H9 (cell line): ENCODE data around the gene CLEC17A. TPM values are rescaled to one million over a fixed set of nuclear protein-coding genes. Genes with fewer than 3 reads are reported as not detected.

Experiments used
- DNase-seq: peaks from one replicate; pipeline ENCODE4 v3.0.0-alpha.2; 2017
- H2AFZ ChIP-seq: one replicate; pipeline ENCODE4 v1.6.1; 2013; ENCODE audit warnings: mild to moderate bottlenecking, low read length, control low read depth, moderate library complexity
- H2AK5ac ChIP-seq: 2 replicates; pipeline ENCODE4 v1.6.1; 2013; ENCODE audit warnings: low read length, control low read depth, mixed read lengths; ENCODE audit not compliant: insufficient read length
- H2BK120ac ChIP-seq: one replicate; pipeline ENCODE4 v1.6.1; 2013; ENCODE audit warnings: low read depth, mild to moderate bottlenecking, low read length, control low read depth, inconsistent platforms; ENCODE audit not compliant: poor library complexity, severe bottlenecking
- H2BK12ac ChIP-seq: 2 replicates; pipeline ENCODE4 v1.6.1; 2013; ENCODE audit warnings: low read length, control low read depth, mixed read lengths, low read depth; ENCODE audit not compliant: insufficient read length
- H2BK15ac ChIP-seq: 2 replicates; pipeline ENCODE4 v1.6.1; 2013; ENCODE audit warnings: low read depth, low read length, control low read depth
- H2BK20ac ChIP-seq: one replicate; pipeline ENCODE4 v1.6.1; 2013; ENCODE audit warnings: low read depth, mild to moderate bottlenecking, low read length, control low read depth, inconsistent platforms; ENCODE audit not compliant: poor library complexity, severe bottlenecking
- H2BK5ac ChIP-seq: 2 replicates; pipeline ENCODE4 v1.6.1; 2013; ENCODE audit warnings: low read length, control low read depth, mixed read lengths; ENCODE audit not compliant: insufficient read length
- H3K14ac ChIP-seq: 2 replicates; pipeline ENCODE4 v1.6.1; 2013; ENCODE audit warnings: low read length, control low read depth; ENCODE audit not compliant: insufficient read depth
- H3K18ac ChIP-seq: 2 replicates; pipeline ENCODE4 v1.6.1; 2013; ENCODE audit warnings: low read depth, mild to moderate bottlenecking, mixed read lengths, low read length, control low read depth; ENCODE audit not compliant: insufficient read length
- H3K23ac ChIP-seq: 2 replicates; pipeline ENCODE4 v1.6.1; 2013; ENCODE audit warnings: low read length, control low read depth, mixed read lengths, low read depth; ENCODE audit not compliant: insufficient read length
- H3K23me2 ChIP-seq: 2 replicates; pipeline ENCODE4 v1.6.1; 2013; ENCODE audit warnings: low read depth, mild to moderate bottlenecking, mixed read lengths, low read length, control low read depth; ENCODE audit not compliant: insufficient read length, poor library complexity, severe bottlenecking
- H3K27ac ChIP-seq: 2 replicates; pipeline ENCODE4 v1.5.1; 2013; ENCODE audit warnings: low read length, control low read depth, mixed read lengths, low read depth; ENCODE audit not compliant: insufficient read length
- H3K27me3 ChIP-seq: 2 replicates; pipeline ENCODE4 v1.6.1; 2013; ENCODE audit warnings: low read length, control low read depth, inconsistent platforms; ENCODE audit not compliant: insufficient read depth
- H3K4ac ChIP-seq: 2 replicates; pipeline ENCODE4 v1.6.1; 2013; ENCODE audit warnings: low read depth, mild to moderate bottlenecking, control low read depth, inconsistent platforms, low read length, moderate library complexity
- H3K4me1 ChIP-seq: 2 replicates; pipeline ENCODE4 v1.6.1; 2013; ENCODE audit warnings: low read length, control low read depth, inconsistent platforms; ENCODE audit not compliant: insufficient read depth
- H3K4me2 ChIP-seq: 2 replicates; pipeline ENCODE4 v1.6.1; 2013; ENCODE audit warnings: low read length, control low read depth, mixed read lengths; ENCODE audit not compliant: insufficient read length, insufficient read depth
- H3K56ac ChIP-seq: 2 replicates; pipeline ENCODE4 v1.6.1; 2013; ENCODE audit warnings: low read depth, mild to moderate bottlenecking, mixed read lengths, low read length, control low read depth; ENCODE audit not compliant: insufficient read length
- H3K79me1 ChIP-seq: 2 replicates; pipeline ENCODE4 v1.6.1; 2013; ENCODE audit warnings: low read depth, mild to moderate bottlenecking, moderate library complexity, low read length, control low read depth, inconsistent platforms; ENCODE audit not compliant: insufficient read depth, poor library complexity, severe bottlenecking
- H3K79me2 ChIP-seq: 2 replicates; pipeline ENCODE4 v1.6.1; 2013; ENCODE audit warnings: low read length, control low read depth, inconsistent platforms; ENCODE audit not compliant: insufficient read depth
- H3K9ac ChIP-seq: 2 replicates; pipeline ENCODE4 v1.6.1; 2013; ENCODE audit warnings: low read length, control low read depth, mixed read lengths; ENCODE audit not compliant: insufficient read length; ENCODE audit errors: extremely low read depth
- H3K9me3 ChIP-seq: one replicate; pipeline ENCODE4 v1.6.1; 2013; ENCODE audit warnings: low read depth, low read length, inconsistent platforms; ENCODE audit not compliant: control insufficient read depth
- H3T11ph ChIP-seq: one replicate; pipeline ENCODE4 v1.6.1; 2013; ENCODE audit warnings: mild to moderate bottlenecking, low read length, control low read depth, inconsistent platforms
- H4K20me1 ChIP-seq: one replicate; pipeline ENCODE4 v1.6.1; 2013; ENCODE audit not compliant: control insufficient read depth, insufficient read length, insufficient read depth
- H4K5ac ChIP-seq: 2 replicates; pipeline ENCODE4 v1.6.1; 2013; ENCODE audit warnings: low read depth, mild to moderate bottlenecking, mixed read lengths, low read length, control low read depth; ENCODE audit not compliant: insufficient read length
- H4K8ac ChIP-seq: replicated peaks from 2 replicates; pipeline ENCODE4 v1.6.1; 2013; ENCODE audit warnings: low read length, control low read depth, mixed read lengths, low read depth; ENCODE audit not compliant: insufficient read length
- H4K91ac ChIP-seq: 2 replicates; pipeline ENCODE4 v1.6.1; 2013; ENCODE audit warnings: low read depth, mild to moderate bottlenecking, moderate library complexity, mixed read lengths, low read length, control low read depth; ENCODE audit not compliant: insufficient read length
- H3K27ac Mint-ChIP-seq, 3 experiments: 2 replicates in 2 of 3; 3 replicates in 1 of 3; pipeline ENCODE4 v1.8.0; 2020 to 2021; ENCODE audit warnings: mixed read lengths in 3 of 3, mild to moderate bottlenecking in 1 of 3, moderate library complexity in 1 of 3
- H3K27me3 Mint-ChIP-seq: 2 replicates; pipeline ENCODE4 v1.8.0; 2021; ENCODE audit warnings: low read depth, mild to moderate bottlenecking, moderate library complexity, mixed read lengths
- H3K36me3 Mint-ChIP-seq, 3 experiments: 2 replicates in 2 of 3; 3 replicates in 1 of 3; pipeline ENCODE4 v1.8.0; 2020 to 2021; ENCODE audit warnings: low read depth in 3 of 3, mixed read lengths in 3 of 3; ENCODE audit not compliant: insufficient read depth in 1 of 3
- H3K4me1 Mint-ChIP-seq, 2 experiments: 2 replicates each; pipeline ENCODE4 v1.8.0; 2020; ENCODE audit warnings: mixed read lengths in 2 of 2
- H3K4me3 Mint-ChIP-seq, 2 experiments: 2 replicates in 1 of 2; 3 replicates in 1 of 2; pipeline ENCODE4 v1.8.0; 2020 to 2021; ENCODE audit warnings: mild to moderate bottlenecking in 2 of 2, mixed read lengths in 2 of 2, moderate library complexity in 1 of 2
- H3K9me3 Mint-ChIP-seq, 2 experiments: 2 replicates in 1 of 2; 3 replicates in 1 of 2; pipeline ENCODE4 v1.8.0; 2020; ENCODE audit warnings: mild to moderate bottlenecking in 2 of 2, mixed read lengths in 2 of 2, moderate library complexity in 1 of 2
- CTCF ChIP-seq: fragments of 200-600 bp; sonication (generic); conservative IDR thresholded peaks from 3 replicates; pipeline ENCODE4 v1.8.0; 2021; ENCODE audit warnings: antibody characterized with exemption, mild to moderate bottlenecking
- whole genome bisulfite sequencing: extraction: QIAGEN DNeasy Blood & Tissue Kit; methylation state at CpG from one replicate; pipeline ENCODE4 v1.1.7; 2013; ENCODE audit warnings: missing lambda C conversion rate, low lambda C conversion rate, mixed read lengths; ENCODE audit not compliant: insufficient read length; ENCODE audit errors: extremely low coverage; 5-methylcytosine and 5-hydroxymethylcytosine counted together
- long read RNA-seq: library from polyadenylated mRNA; unstranded; transcript quantifications from one replicate; pipeline ENCODE4 v2.0.0, GENCODE V29; 2020
- total RNA-seq: library from RNA; stranded (reverse); gene quantifications from 2 replicates; pipeline ENCODE4 v1.2.1, GENCODE V29; 2021

The CLEC17A gene
- total RNA-seq = not detected in 2 replicates
- long read RNA-seq = 0 reads

GRCh38 chr19:14582894-14583340, at the start of gene CLEC17A:
TSS of gene CLEC17A (plus strand) at chr19:14583084. CDS start at chr19:14583161, 77 bp downstream.
- no peak within 1 kb of the TSS; a peak in 1 of 7 replicates for H3K27ac Mint-ChIP-seq

More at GRCh38 chr19:14582894-14583340, at the start of gene CLEC17A:
- H3K9ac ChIP-seq = no peak within 1 kb of the TSS
- Mint-ChIP-seq H3K36me3 (no peaks in the 10 kb centered on the region), H3K4me3 (no peak within 1 kb of the TSS; a peak in 1 of 5 replicates), H3K9me3 (peaks cover 0 to 55% of the 10 kb centered on the region in 2 experiments; a peak in 3 of 5 replicates), H3K27me3 (peaks cover under 1% of the 10 kb centered on the region), H3K4me1 (no peaks in the 10 kb centered on the region)
- H3K27ac ChIP-seq = no peak within 1 kb of the TSS
- H3T11ph ChIP-seq = no peak within 1 kb of the TSS
- H4K5ac ChIP-seq = no peak within 1 kb of the TSS
- H3K79me2 ChIP-seq = no peaks in the 10 kb centered on the region
- H3K56ac ChIP-seq = no peak within 1 kb of the TSS
- no peak for DNase-seq
- H4K8ac ChIP-seq = no peak within 1 kb of the TSS
- no peaks in the 10 kb centered on the region for H3K27me3 ChIP-seq
- no peak within 1 kb of the TSS for H2BK120ac ChIP-seq
- H3K23ac ChIP-seq = no peak within 1 kb of the TSS
- H3K9me3 ChIP-seq = no peaks in the 10 kb centered on the region
- H3K14ac ChIP-seq = no peak within 1 kb of the TSS
- H2AK5ac ChIP-seq = no peak within 1 kb of the TSS
- H2BK15ac ChIP-seq = no peak within 1 kb of the TSS
- no peak for TF ChIP-seq CTCF
- H4K91ac ChIP-seq = no peak within 1 kb of the TSS
- H3K4me2 ChIP-seq = no peak within 1 kb of the TSS
- no peak within 1 kb of the TSS for H2BK5ac ChIP-seq
- no peak within 1 kb of the TSS for H2BK20ac ChIP-seq
- no peaks in the 10 kb centered on the region for H3K23me2 ChIP-seq
- no CpG with 5 or more reads among the region's 6 CpGs for WGBS
- H3K4me1 ChIP-seq = no peaks in the 10 kb centered on the region
- no peak within 1 kb of the TSS for H2AFZ ChIP-seq
- H3K79me1 ChIP-seq = no peaks in the 10 kb centered on the region
- no peak within 1 kb of the TSS for H3K18ac ChIP-seq
- no peaks in the 10 kb centered on the region for H4K20me1 ChIP-seq
- no peak within 1 kb of the TSS for H2BK12ac ChIP-seq
- no peak within 1 kb of the TSS for H3K4ac ChIP-seq
